Neural progenitor cell (in vitro differentiated cells): ENCODE data around the gene MVD. TPM values are rescaled to one million over a fixed set of nuclear protein-coding genes. Genes with fewer than 3 reads are reported as not detected.
A peak's percentile ranks its signal among the peaks of the same experiment; 100 is the strongest.

ENCODE experiments used
- DNase-seq: peaks from one replicate; pipeline ENCODE4 v3.0.0-alpha.2; 2016; ENCODE audit warnings: low spot score
- H2AFZ ChIP-seq: fragments of 200-600 bp; sonication (generic); replicated peaks from 2 replicates; pipeline ENCODE4 v1.6.1; 2016; ENCODE audit warnings: antibody characterized with exemption
- H3F3A ChIP-seq: fragments of 200-600 bp; sonication (generic); 2 replicates; pipeline ENCODE4 v1.6.1; 2016; ENCODE audit warnings: antibody characterized with exemption, low read depth
- H3K27ac ChIP-seq: fragments of 200-600 bp; sonication (generic); 2 replicates; pipeline ENCODE4 v1.5.1; 2016; ENCODE audit warnings: mild to moderate bottlenecking
- H3K27me3 ChIP-seq: fragments of 200-600 bp; sonication (generic); 2 replicates; pipeline ENCODE4 v1.6.1; 2016; ENCODE audit warnings: mild to moderate bottlenecking, moderate library complexity
- H3K36me3 ChIP-seq: fragments of 200-600 bp; sonication (generic); 2 replicates; pipeline ENCODE4 v1.5.1; 2016
- H3K4me1 ChIP-seq: fragments of 200-600 bp; sonication (generic); 2 replicates; pipeline ENCODE4 v1.6.1; 2016; ENCODE audit warnings: mixed run types
- H3K4me2 ChIP-seq: fragments of 200-600 bp; sonication (generic); 2 replicates; pipeline ENCODE4 v1.6.1; 2016
- H3K4me3 ChIP-seq: fragments of 200-600 bp; sonication (generic); 2 replicates; pipeline ENCODE4 v1.5.1; 2016
- H3K79me2 ChIP-seq: fragments of 200-600 bp; sonication (generic); 2 replicates; pipeline ENCODE4 v1.6.1; 2016; ENCODE audit warnings: low read depth
- H3K9ac ChIP-seq: fragments of 200-600 bp; sonication (generic); 2 replicates; pipeline ENCODE4 v1.6.1; 2016
- H3K9me3 ChIP-seq: fragments of 200-600 bp; sonication (generic); 2 replicates; pipeline ENCODE4 v1.5.1; 2016; ENCODE audit warnings: low read depth
- H4K20me1 ChIP-seq: fragments of 200-600 bp; sonication (generic); 2 replicates; pipeline ENCODE4 v1.6.1; 2016; ENCODE audit warnings: low read depth
- H3K27ac Mint-ChIP-seq: 3 replicates; pipeline ENCODE4 v1.8.0; 2021; ENCODE audit warnings: mixed read lengths
- H3K27me3 Mint-ChIP-seq: 2 replicates; pipeline ENCODE4 v1.8.0; 2022; ENCODE audit warnings: low read depth, mild to moderate bottlenecking, inconsistent platforms, moderate library complexity, mixed read lengths; ENCODE audit not compliant: insufficient read depth
- H3K36me3 Mint-ChIP-seq: 3 replicates; pipeline ENCODE4 v1.8.0; 2021; ENCODE audit warnings: mixed read lengths
- H3K4me1 Mint-ChIP-seq: 3 replicates; pipeline ENCODE4 v1.8.0; 2021; ENCODE audit warnings: mixed read lengths
- H3K4me3 Mint-ChIP-seq: 3 replicates; pipeline ENCODE4 v1.8.0; 2021; ENCODE audit warnings: mild to moderate bottlenecking, moderate library complexity, mixed read lengths
- H3K9me3 Mint-ChIP-seq: 3 replicates; pipeline ENCODE4 v1.8.0; 2020; ENCODE audit warnings: mixed read lengths
- EZH2 ChIP-seq: fragments of 200-600 bp; sonication (generic); IDR thresholded peaks from 2 replicates; pipeline ENCODE4 v1.6.1; 2017; ENCODE audit warnings: antibody characterized with exemption, mild to moderate bottlenecking, moderate library complexity
- EZH2phosphoT487 ChIP-seq: fragments of 200-600 bp; sonication (generic); IDR thresholded peaks from 2 replicates; pipeline ENCODE4 v1.6.1; 2017; ENCODE audit warnings: antibody characterized with exemption
- total RNA-seq: library from RNA; depleted of rRNA; stranded (reverse); fragments of >200 nt; gene quantifications from 2 replicates; pipeline ENCODE4 v1.2.3, GENCODE V29; 2015; ENCODE audit warnings: low replicate concordance
- TF ChIP-seq, protein P1 (sequence below): fragments of 200-600 bp; sonication (generic); IDR thresholded peaks from 2 replicates; pipeline ENCODE4 v1.5.1; 2017; ENCODE audit warnings: antibody characterized with exemption, mild to moderate bottlenecking

MVD gene
- total RNA-seq, 1 donor from 2014 or later = 12.7 TPM

DNA sequence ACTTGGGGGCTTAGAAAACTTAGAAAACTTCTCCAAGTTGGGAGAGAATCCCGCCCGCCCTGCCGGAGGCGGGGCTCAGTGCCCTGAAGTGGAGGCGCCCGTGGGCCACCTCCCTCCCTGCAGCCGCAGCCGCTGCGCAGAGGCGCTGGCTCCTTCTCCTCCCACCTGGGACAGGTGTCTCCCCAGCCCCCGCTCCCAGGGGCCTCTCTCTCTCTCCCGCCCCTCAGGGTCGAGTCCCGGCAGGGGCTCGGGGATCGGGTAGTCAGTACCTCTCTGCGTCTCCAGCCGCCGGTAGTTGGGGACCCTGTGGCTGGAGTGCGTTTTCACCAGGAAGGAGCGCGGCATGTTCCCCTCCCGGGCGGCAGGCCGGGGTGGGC, 23.2 kb upstream of the MVD start:
- H3K4me3 Mint-ChIP-seq = peak overlapping the region; percentile 71
- TF ChIP-seq EZH2phosphoT487 (peak; percentile 51), EZH2 (peak; percentile 64)
- TF ChIP-seq, protein P1, sequence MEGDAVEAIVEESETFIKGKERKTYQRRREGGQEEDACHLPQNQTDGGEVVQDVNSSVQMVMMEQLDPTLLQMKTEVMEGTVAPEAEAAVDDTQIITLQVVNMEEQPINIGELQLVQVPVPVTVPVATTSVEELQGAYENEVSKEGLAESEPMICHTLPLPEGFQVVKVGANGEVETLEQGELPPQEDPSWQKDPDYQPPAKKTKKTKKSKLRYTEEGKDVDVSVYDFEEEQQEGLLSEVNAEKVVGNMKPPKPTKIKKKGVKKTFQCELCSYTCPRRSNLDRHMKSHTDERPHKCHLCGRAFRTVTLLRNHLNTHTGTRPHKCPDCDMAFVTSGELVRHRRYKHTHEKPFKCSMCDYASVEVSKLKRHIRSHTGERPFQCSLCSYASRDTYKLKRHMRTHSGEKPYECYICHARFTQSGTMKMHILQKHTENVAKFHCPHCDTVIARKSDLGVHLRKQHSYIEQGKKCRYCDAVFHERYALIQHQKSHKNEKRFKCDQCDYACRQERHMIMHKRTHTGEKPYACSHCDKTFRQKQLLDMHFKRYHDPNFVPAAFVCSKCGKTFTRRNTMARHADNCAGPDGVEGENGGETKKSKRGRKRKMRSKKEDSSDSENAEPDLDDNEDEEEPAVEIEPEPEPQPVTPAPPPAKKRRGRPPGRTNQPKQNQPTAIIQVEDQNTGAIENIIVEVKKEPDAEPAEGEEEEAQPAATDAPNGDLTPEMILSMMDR = no peak
- H3K4me1 ChIP-seq = peaks cover 16% of the 10 kb centered on the region
- peaks cover 28% of the 10 kb centered on the region for H3F3A ChIP-seq
- peaks cover 7% of the 10 kb centered on the region for H4K20me1 ChIP-seq
- no peak for DNase-seq
- H3K27ac ChIP-seq = no peak overlapping the region
- H3K36me3 Mint-ChIP-seq = no peaks in the 10 kb centered on the region
- H3K27ac Mint-ChIP-seq = no peak overlapping the region
- H3K9ac ChIP-seq = no peak overlapping the region
- H3K9me3 ChIP-seq = no peaks in the 10 kb centered on the region
- peaks cover 7% of the 10 kb centered on the region for H3K4me1 Mint-ChIP-seq
- peak overlapping the region; percentile 78 for H2AFZ ChIP-seq
- no peaks in the 10 kb centered on the region for H3K36me3 ChIP-seq
- H3K79me2 ChIP-seq = no peaks in the 10 kb centered on the region
- H3K27me3 ChIP-seq = peaks cover 58% of the 10 kb centered on the region
- H3K4me3 ChIP-seq = peak overlapping the region; percentile 66
- H3K4me2 ChIP-seq = peak overlapping the region; percentile 85
- no peaks in the 10 kb centered on the region for H3K9me3 Mint-ChIP-seq
- H3K27me3 Mint-ChIP-seq = peaks cover 42% of the 10 kb centered on the region

DNA sequence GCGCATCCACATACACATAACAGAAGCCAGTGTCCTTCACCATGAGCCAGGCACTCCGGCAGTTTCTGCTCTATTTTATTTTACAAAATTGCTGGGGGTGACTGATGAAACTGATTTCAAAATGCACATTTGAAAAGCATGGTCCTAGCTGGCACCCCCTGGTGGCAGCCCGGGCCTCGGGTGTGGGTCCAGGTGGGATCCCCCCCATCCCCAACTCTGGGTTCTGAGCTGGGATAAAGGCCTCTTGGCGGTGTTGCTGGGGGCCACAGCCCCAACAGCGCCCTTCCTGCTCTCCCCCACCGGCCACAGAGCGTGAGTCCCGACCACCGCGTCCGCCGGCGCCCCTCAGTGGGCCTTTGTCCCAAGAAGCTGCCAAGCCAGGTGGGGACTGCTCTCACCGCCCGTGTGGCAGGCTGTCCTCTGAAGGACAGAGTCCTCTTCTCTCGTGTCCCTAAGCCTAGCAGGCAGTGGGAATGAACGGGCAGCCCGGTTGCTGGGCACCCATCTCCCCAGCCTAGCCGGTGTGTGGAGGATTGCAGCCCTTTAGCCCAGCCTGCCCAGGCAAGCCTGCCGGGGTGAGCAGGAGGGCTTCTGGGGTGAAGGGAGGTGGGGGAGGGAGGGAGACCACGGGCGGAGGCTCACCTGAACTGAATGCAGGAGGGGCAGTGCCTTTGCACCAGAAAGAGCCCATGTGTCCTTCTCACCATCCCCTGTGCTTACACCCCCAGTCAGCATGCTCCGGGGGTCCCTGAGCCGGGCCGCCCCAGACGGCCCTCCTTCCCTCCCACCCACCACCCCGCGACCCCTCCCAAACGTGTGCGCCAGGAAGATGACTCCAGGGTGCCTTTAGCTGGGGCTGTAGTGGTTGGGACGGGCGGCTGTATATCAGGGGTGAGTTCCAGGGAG, 22.5 kb upstream of the MVD start:
- no peaks in the 10 kb centered on the region for H3K36me3 ChIP-seq
- H3K4me3 Mint-ChIP-seq = no peak overlapping the region
- no peaks in the 10 kb centered on the region for H3K9me3 Mint-ChIP-seq
- H3K27me3 ChIP-seq = peaks cover 58% of the 10 kb centered on the region
- H3K79me2 ChIP-seq = no peaks in the 10 kb centered on the region
- H3F3A ChIP-seq = peaks cover 29% of the 10 kb centered on the region
- no peak overlapping the region for H3K9ac ChIP-seq
- peaks cover 42% of the 10 kb centered on the region for H3K27me3 Mint-ChIP-seq
- no peaks in the 10 kb centered on the region for H3K36me3 Mint-ChIP-seq
- H3K4me2 ChIP-seq = peak overlapping the region; percentile 85
- peak overlapping the region; percentile 66 for H3K4me3 ChIP-seq
- peaks cover 7% of the 10 kb centered on the region for H3K4me1 Mint-ChIP-seq
- no peak overlapping the region for H3K27ac ChIP-seq
- H3K4me1 ChIP-seq = peaks cover 16% of the 10 kb centered on the region
- H4K20me1 ChIP-seq = peaks cover 7% of the 10 kb centered on the region
- peak; percentile 25 for TF ChIP-seq EZH2
- TF ChIP-seq EZH2phosphoT487 = no peak
- TF ChIP-seq, protein P1 = peak; percentile 70
- DNase-seq = peak; percentile 52
- no peaks in the 10 kb centered on the region for H3K9me3 ChIP-seq
- peak overlapping the region; percentile 78 for H2AFZ ChIP-seq
- H3K27ac Mint-ChIP-seq = no peak overlapping the region

DNA sequence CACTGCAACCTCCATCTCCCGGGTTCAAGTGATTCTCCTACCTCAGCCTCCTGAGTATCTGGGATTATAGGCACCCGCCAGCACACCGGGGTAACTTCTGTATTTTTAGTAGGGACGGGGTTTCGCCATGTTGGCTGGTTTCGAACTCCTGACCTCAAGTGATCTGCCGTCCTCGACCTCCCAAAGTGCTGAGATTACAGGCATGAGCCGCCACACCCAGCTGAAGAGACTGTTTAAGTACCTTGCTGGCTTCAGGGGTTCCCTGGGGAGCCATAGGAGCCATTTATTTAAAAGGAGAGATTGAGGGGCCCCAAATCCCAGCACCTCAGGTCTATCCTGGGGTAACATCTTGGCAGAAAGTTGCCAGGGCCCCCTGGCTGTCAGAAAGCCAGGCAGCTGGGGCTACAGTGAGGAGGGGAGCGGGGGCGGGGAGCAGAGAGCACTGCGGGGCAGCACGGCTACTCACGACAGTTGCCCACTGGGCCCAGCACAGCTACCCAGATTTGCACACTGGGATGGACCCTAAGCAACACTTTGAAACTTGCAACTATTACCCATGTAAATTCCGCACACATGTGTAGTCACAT, 21.8 kb upstream of the MVD start:
- no peak overlapping the region for H3K27ac ChIP-seq
- H3K36me3 Mint-ChIP-seq = no peaks in the 10 kb centered on the region
- no peak overlapping the region for H3K27ac Mint-ChIP-seq
- DNase-seq = no peak
- TF ChIP-seq EZH2 = no peak
- H3K4me1 Mint-ChIP-seq = peaks cover 7% of the 10 kb centered on the region
- no peak overlapping the region for H3K4me3 Mint-ChIP-seq
- no peaks in the 10 kb centered on the region for H3K36me3 ChIP-seq
- H3F3A ChIP-seq = peaks cover 29% of the 10 kb centered on the region
- peaks cover 42% of the 10 kb centered on the region for H3K27me3 Mint-ChIP-seq
- H3K9ac ChIP-seq = no peak overlapping the region
- no peak overlapping the region for H3K4me3 ChIP-seq
- H3K27me3 ChIP-seq = peaks cover 58% of the 10 kb centered on the region
- H4K20me1 ChIP-seq = peaks cover 7% of the 10 kb centered on the region
- no peaks in the 10 kb centered on the region for H3K79me2 ChIP-seq
- H3K9me3 ChIP-seq = no peaks in the 10 kb centered on the region
- peak overlapping the region; percentile 85 for H3K4me2 ChIP-seq
- H2AFZ ChIP-seq = no peak overlapping the region
- H3K9me3 Mint-ChIP-seq = no peaks in the 10 kb centered on the region
- peaks cover 16% of the 10 kb centered on the region for H3K4me1 ChIP-seq
